ENCODE measurements around the gene WDFY3. TPM values are rescaled to one million over a fixed set of nuclear protein-coding genes. Genes with fewer than 3 reads are reported as not detected.

Gene WDFY3
- total RNA-seq (10 to 100 TPM; 25.3 to 53.0 (median 30.6) TPM), polyA plus RNA-seq (1 to 10 TPM; 5.3 to 9.9 TPM)

- FAIRE-seq (no peak), DNase-seq (peak; percentile 70 to 89 (median 79)), ATAC-seq (peak; percentile 90 to 94 (median 92))
- intact Hi-C loops (cut with DNase I), result loop anchor here in 1 of 3 donors (10.0 kb wide), 1 partner anchor 212 kb away; no protein-coding TSS in a partner anchor
- no peak for TF ChIP-seq CTCF (IDR thresholded peaks at IDR 0.05)
- Histone ChIP-seq H3K4me1 (peaks cover 1 to 19% (median 7%) of the 10 kb centered on the region in 3 donors), H3K9me3 (no peaks in the 10 kb centered on the region), H3K27ac (peak within 1 kb of the TSS; percentile 76 to 95 (median 86)), H3K4me3 (peak within 1 kb of the TSS; percentile 77 to 88 (median 82)), H3K36me3 (no peaks in the 10 kb centered on the region), H3K27me3 (no peaks in the 10 kb centered on the region)
- 0% methylated on average over 57 to 58 of the region's 58 CpGs for WGBS, 2 donors
These were observed at the start of gene WDFY3 for GRCh38 chr4:84966382-84967242. WDFY3 (minus strand) TSS chr4:84966690; CDS start chr4:84860591, 106,099 bp downstream.

DNA sequence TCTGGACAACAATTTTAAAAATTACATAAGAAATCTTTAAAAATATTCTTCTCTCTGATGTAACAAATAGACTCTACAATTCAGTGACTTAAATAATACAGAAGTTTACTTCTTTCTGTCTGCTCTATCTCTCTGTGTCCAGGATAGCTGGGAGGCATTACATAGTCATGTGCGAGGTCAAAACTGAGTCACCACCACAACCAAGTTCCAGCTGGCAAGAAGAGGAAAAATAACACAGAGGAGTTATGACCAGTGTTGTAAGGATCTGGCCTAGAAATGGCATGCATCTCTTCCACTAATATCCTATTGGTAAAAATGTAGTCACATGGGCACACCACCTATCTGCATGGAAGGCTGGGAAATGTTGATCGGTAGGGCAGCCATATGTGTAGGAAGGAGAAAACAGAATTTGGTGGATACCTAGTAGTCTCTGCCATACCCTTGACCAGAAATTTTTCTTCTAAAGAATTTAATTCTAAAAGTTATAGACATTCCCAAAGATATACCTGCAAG is 39.4 kb upstream of the WDFY3 start:
- intact Hi-C loops (cut with DNase I), result no loop called here
- FAIRE-seq, result no peak
- 94 to 98% methylated on average over 2 of the region's 2 CpGs for WGBS, 2 donors

GRCh38 chr4:85000343-85000742 is 33.9 kb upstream of the WDFY3 start:
- TF ChIP-seq CTCF (IDR thresholded peaks at IDR 0.05), result no peak
- no peaks in the 10 kb centered on the region for H3K36me3 ChIP-seq
- no peak for FAIRE-seq
- intact Hi-C loops (cut with DNase I), result no loop called here
- no peaks in the 10 kb centered on the region for H3K27me3 ChIP-seq
- H3K27ac ChIP-seq, result no peak overlapping the region
- no peak overlapping the region for H3K4me3 ChIP-seq
- no peak for DNase-seq
- 78 to 85% methylated on average over 3 of the region's 3 CpGs for WGBS, 2 donors
- no peak for ATAC-seq
- no peaks in the 10 kb centered on the region for H3K4me1 ChIP-seq
- no peaks in the 10 kb centered on the region for H3K9me3 ChIP-seq

More for the DNA sequence above, 39.4 kb upstream of the WDFY3 start:
- no peak overlapping the region for H3K4me3 ChIP-seq
- H3K4me1 ChIP-seq, result no peaks in the 10 kb centered on the region
- no peaks in the 10 kb centered on the region for H3K27me3 ChIP-seq
- H3K36me3 ChIP-seq, result no peaks in the 10 kb centered on the region
- TF ChIP-seq CTCF (IDR thresholded peaks at IDR 0.05), result no peak
- H3K27ac ChIP-seq, result no peak overlapping the region
- H3K9me3 ChIP-seq, result no peaks in the 10 kb centered on the region
- no peak for DNase-seq
- ATAC-seq, result no peak

DNA sequence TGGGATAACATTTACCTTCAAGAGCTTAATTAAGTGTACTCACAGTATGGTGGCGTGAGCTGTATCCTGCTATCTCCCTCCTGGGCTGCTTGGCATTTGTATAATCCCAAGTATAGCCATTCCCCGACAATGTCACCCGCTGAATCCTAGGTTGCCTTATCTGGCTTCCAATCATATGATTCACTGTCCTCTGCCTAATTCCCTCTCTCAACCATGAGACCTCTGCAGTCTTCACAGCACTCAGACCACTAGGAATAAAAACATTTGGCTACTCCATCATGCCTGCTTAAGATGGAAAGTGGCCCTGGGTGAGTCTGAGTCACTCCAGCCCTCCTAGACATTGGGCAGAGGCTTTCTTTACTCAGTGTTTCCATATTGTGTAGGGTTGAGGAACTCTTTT is 28.9 kb upstream of the WDFY3 start:
- intact Hi-C loops (cut with DNase I), result no loop called here
- H3K27me3 ChIP-seq, result no peaks in the 10 kb centered on the region
- no peak overlapping the region for H3K4me3 ChIP-seq
- H3K9me3 ChIP-seq, result no peaks in the 10 kb centered on the region
- ATAC-seq, result no peak
- H3K36me3 ChIP-seq, result no peaks in the 10 kb centered on the region
- WGBS, 2 donors, result 70 to 74% methylated on average over 3 of the region's 3 CpGs
- FAIRE-seq, result no peak
- no peak for TF ChIP-seq CTCF (IDR thresholded peaks at IDR 0.05)
- H3K4me1 ChIP-seq, result no peaks in the 10 kb centered on the region
- no peak overlapping the region for H3K27ac ChIP-seq
- no peak for DNase-seq

- intact Hi-C loops (cut with DNase I), result no loop called here
- no peaks in the 10 kb centered on the region for H3K27me3 ChIP-seq
- H3K27ac ChIP-seq, result no peak overlapping the region
- DNase-seq (no peak), FAIRE-seq (no peak), ATAC-seq (no peak)
- no peak overlapping the region for H3K4me3 ChIP-seq
- H3K4me1 ChIP-seq, result no peaks in the 10 kb centered on the region
- H3K36me3 ChIP-seq, result no peaks in the 10 kb centered on the region
- 42 to 52% methylated on average over 3 of the region's 3 CpGs for WGBS, 2 donors
- H3K9me3 ChIP-seq, result no peaks in the 10 kb centered on the region
- no peak for TF ChIP-seq CTCF (IDR thresholded peaks at IDR 0.05)
These were observed 27.8 kb upstream of the WDFY3 start for GRCh38 chr4:84994280-84994679.
